Activated CD4-positive, alpha-beta T cell treated with anti-CD3 and anti-CD28 coated beads for 48 hours (primary cell): ENCODE results near the gene SLC35D2.
A peak's percentile ranks its signal among the peaks of the same experiment; 100 is the strongest.

Source experiments
- DNase-seq: peaks from one replicate; pipeline ENCODE4 v3.0.0-alpha.2; 2020

Gene SLC35D2

GRCh38 chr9:96383165-96383942, at the start of gene SLC35D2:
Gene SLC35D2, minus strand, starts transcription at chr9:96383711. Its CDS starts 77 bp downstream, at chr9:96383634.
- no peak for DNase-seq

GRCh38 chr9:96430377-96430776, 46.9 kb upstream of the SLC35D2 start:
- DNase-seq, result no peak

GRCh38 chr9:96429732-96430131, 46.2 kb upstream of the SLC35D2 start:
- no peak for DNase-seq

- DNase-seq, result no peak
These were observed 42.1 kb upstream of the SLC35D2 start for GRCh38 chr9:96425500-96426169.

DNA sequence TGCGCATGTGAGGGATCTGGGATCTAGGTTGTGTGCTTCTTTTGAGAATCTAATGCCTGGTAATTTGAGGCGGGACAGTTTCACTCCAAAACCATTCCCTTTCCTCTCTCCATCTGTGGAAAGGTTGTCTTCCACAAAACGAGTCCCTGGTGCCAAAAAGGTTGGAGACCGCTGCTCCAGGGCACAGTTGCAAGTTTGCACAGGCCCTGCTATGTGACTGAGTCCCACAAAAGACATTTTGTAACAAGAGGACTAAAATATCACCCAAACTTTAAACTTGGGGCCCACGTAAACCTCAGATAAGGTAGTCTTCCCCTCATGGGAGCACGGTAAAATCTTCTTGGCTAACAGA, 40.5 kb upstream of the SLC35D2 start:
- DNase-seq, result no peak

DNA sequence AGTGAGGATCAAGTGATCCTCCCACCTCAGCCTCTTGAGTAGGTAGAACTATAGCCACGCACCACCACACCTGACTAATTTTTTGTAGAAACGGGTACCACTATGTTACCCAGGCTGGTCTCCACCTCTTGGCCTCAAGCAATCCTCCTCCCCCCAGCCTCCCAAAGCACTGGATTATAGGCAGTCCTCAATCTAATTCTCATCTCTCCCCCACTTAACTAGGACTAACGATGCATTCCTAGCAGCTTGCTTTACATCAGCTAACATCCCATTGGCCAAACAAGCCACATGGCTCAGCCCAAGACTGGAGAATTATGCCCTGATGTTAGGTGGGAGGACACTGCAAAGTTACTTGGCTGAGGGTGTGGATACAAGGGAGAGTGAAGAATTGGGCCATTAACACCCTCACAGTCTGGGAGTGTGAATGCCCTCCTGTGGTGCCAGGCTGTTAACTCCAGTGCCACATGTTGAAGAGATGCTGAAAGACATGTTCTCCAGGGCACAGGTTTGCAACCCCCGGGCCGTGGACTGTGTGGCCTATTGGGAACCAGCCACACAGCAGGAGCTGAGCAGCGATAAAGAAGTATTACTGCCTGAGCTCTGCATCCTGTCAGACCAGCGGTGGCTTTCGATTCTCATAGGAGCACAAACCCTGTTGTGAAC, 39.9 kb upstream of the SLC35D2 start:
- no peak for DNase-seq

DNA sequence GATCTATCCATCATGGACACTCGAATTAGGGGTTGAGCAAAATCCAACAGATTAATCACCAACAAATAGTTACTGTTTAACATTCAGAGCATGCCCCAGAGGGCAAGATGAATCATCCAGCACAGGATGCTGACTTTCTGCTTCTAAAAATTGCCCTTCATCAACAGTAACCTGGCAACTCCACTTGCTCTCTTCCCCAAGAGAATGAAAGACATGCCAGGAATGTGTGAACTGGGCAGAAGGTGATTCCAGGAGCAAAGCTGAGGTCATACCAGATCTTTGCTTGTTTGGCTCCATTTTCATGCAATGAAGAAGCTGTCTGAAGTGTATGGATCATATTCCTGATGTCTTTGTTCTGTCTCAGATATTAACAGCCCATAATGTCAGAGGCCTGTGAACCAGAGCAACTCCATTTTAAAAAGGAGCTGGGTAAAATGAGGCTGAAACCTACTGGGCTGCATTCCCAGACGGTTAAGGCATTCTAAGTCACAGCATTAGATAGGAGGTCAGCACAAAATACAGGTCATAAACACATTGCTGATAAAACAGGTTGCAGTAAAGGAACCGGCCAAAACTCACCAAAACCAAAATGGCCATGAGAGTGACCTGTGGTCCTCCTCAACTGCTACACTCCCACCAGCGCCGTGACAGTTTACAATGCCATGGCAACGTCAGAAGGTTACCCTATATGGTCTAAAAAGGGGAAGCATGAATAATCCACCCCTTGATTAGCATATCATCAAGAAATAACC, 37.1 kb upstream of the SLC35D2 start:
- DNase-seq, result peak; percentile 33

DNA sequence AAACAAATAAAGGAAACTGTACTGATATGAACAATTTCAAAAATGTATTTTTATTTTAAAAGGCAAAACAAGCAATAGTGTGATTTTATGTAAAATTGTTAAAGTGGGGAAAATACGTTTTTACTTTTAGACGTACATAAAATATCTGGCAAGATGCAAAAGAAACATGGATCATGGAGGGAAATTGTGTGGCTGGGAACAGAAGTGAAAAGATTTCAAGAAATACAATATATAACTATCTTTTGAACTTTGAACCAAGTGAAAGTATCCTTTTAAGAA, 36.1 kb upstream of the SLC35D2 start:
- DNase-seq, result no peak

- DNase-seq, result peak; percentile 67
These were observed 35.6 kb upstream of the SLC35D2 start for GRCh38 chr9:96418920-96419690.

DNA sequence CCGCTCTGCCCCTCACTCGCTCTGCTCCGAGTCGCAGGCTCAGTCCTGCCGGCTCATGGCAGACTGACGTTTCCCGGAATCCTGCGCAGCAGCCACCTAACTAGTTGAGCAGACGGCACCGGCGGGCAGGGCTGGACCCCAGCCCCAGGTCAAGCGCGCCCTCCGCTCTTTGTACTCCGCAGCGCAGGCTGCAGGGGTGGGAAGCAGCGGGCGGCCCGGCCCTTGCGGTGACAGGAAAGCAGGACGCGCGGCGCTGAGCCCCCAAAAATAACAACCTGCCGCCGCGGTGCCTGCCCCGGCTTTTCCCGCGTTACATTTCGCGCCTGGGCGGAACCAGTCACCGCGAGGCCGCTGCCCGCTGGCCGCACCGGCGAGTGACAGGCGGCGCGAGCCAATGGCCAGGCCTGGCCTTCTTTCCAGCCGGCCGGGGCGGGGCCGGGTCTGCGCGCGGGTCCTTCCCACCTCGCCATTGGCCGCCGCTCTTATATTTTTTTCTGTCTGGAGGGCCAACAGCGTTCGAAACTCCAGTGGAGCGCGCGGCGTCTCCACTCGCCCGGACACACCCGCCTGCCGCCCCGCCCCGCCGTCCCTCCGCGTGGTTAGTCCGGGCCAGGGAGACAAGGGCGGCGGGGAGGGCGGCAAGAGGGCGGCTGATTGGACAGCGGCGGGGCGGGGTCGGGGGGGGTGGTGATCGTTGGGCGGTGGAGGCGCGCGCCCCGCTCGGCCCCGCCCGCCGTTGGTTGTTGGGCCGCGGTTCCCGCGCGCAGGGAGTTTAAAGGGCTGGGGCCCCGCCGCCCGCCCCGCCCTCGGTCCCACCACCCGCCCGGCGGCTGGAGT, 34.8 kb upstream of the SLC35D2 start, which contains the start of gene ZNF367:
Gene ZNF367, minus strand, starts transcription at position 288 of the 837 bp plus-strand sequence. CDS start 338 bp downstream, outside the sequence.
- DNase-seq, result peak; percentile 96

DNA sequence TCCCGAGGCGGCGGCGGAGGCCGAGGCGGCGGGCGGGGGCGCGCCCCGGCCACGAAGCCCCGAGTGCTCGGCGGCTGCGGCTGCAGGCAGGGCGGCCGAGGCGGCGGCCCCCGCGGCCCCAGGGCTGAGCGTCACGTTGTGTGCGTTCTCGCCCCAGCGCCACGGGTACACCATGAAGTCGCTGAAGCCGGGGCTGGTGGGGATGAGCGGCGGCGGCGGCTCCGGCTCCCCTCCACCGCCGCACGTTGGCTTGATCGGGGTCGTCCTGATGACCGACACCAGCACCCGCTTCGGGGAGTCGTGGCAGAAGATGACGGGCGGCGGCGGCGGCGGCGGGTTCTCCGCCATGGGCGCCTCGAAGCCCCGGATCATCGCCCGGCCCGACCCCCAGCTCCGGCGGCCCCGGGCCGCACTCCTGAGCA, 34.2 kb upstream of the SLC35D2 start:
- DNase-seq, result peak; percentile 55

DNA sequence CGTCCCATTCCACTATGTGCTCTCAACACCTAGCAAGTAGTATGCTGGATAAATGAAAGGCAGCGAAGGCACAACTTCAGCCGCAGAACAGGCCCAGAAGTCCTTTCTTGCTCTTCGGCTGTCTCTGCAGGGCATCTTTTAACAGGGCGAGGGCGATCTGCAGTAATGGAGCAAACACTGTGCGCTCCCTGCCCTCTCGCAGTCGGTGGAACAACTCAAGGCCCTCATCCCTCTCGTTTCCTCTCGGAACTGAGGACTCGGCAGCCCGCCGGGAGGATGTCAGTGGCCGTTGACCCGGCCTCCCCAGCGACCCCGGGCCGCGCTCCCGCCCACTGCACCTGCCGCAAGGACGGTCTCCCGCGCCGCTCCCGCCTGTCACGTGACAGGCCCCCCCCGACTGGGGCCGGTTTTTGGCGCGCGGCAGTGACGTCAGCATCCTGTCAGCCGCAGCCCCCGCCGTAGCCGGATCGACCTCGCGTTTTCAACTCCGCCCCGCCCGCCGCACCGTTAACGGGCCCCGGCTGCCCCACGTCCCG, 33.6 kb upstream of the SLC35D2 start:
- peak; percentile 94 for DNase-seq

GRCh38 chr9:96413302-96414221, 30.1 kb upstream of the SLC35D2 start:
- no peak for DNase-seq

DNA sequence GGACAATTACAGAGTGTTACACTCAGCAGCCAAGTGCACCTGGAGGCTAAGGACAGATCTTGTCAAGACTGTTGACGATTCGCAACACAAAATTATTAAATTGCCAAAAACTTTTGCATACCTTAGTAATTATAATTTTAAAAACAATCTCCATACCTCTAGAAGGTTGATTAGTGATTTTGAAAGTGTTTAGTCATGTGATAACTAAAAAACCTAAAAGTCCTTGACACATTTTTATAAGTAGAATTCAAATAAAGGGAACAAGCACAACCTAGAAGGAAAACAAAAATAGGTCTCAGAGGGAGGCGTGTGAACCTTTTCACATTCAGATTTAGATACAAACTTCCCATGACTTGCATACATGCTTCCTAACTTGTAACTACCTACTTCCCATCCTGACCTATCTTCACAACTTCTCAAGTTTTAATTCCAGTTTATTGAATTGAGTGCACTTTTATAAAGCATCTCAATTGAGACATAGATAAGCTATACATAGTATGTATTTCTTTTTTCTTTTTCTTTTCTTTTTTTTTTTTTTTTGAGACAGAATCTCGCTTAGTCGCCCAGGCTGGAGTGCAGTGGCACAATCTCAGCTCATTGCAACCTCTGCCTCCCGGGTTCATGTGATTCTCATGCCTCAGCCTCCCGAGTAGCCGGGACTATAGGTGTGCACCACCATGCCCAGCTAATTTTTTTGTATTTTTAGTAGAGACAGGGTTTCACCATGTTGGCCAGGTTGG, 28.8 kb upstream of the SLC35D2 start:
- DNase-seq, result no peak

DNA sequence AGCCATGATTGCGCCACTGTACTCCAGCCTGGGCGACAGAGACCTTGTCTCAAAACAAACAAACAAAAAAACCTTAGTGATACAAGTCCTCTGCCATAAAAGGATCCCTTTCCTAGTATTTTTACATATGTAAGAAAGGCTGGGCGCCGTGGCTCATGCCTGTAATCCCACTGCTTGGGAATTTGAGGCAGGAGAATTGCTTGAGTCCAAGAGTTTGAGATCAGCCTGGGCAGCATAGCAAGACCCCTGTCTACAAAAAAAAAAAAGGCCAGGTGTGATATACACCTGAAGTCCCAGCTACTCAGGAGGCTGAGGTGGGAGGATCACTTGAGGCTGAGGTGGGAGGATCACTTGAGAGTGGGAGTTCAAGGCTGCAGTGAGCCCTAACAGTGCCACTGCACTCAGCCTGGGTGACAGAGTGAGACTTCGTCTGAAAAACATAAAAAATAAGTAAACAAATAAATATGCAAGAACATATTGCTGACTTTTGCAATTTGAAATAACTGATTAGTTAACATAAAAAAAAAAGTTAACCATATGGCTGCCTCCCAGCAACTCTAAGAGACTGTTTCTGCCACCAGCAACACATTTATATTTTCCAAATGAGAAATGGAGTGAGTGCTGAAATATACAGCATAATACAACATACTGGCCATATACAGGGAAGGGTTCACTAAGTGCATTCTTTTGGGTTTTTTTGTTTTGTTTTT, 27.8 kb upstream of the SLC35D2 start:
- no peak for DNase-seq

DNA sequence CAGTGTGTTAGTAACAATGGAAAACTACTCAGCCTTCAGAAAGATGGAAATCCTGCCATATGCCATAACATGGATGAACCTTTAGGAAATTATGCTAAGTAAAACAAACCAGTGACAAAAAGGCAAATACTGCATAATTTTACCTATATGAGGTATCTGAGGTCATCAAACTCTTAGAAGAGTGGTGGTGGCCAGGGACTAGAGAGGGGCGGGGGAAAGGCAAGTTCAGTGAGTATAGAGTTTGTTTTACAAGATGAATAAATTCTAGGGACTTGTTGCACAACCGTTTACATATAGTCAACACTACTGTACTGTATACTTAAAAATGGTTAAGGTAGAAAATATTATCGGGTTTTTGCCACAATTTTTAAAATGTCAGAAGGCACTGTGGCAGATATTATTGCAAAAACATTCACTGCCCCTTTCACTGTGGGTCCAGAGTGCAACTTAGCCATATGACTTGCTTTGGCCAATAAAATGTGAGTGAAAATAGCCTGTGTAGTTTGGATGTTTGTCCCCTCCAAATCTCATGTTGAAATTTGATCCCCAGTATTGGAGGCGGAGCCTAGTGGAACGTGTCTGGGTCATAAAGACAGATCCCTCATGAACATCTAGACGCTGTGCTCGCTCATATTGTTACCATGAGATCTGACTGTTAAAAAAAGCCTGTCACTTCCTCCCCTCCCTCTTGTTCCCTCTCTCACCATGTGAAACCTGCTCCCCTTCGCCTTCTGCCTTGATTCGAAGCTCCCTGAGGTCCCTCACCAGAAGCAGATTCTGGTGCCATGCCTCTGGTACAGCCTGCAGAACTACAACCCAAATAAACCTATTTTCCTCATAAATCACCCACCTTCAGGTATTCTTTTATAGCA, 25.1 kb upstream of the SLC35D2 start:
- no peak for DNase-seq

DNA sequence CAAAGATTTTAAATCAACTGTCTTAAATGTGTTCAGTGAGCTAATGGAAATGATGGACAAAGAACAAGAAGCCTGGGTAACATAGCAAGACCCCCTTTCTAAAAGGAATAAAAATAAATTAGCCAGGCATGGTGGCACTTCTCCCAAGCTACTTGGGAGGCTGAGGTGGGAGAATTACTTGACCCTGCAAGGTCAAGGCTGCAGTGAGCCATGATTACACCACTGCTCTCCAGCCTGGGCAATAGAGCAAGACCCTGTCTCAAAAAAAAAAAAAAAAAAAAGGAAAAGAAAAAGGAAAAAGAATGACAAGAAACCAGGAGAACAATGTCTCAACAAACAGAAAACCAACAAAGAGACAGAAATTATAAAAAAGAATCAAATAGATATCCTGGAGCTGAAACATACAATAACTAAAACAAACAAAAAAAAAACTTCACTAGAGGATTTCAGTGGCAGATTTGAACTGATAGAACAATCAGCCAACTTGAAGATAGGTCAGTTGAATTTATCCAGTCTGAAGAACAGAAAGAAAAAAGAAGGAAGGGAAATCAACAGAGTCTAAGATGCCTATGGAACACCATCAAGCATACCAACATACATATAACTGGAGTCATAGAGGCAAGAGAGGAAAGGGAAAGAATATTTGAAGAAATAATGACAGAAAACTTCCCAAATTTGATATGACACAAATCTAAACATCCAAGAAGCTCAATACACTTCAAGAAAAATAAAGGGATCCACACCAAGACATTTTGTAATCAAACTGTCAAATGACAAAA, 16.8 kb upstream of the SLC35D2 start:
- no peak for DNase-seq
